HepG2 (cell line): Measurements from ENCODE around the gene THRSP. TPM values are rescaled to one million over a fixed set of nuclear protein-coding genes. Genes with fewer than 3 reads are reported as not detected.
A peak's percentile ranks its signal among the peaks of the same experiment; 100 is the strongest.

Source experiments
- ATAC-seq: fragments of 200-7000 bp; cut with Tn5 transposase; 3 replicates; pipeline ENCODE4 v1.9.1; 2020; ENCODE audit warnings: mild to moderate bottlenecking, moderate library complexity
- BruUV-seq: library from RNA; stranded (reverse); fragments of 400-500 nt; replicated peaks from 2 replicates; lab custom pipeline; 2021; lab: Mats Ljungman, UMichigan
- CTCF ChIA-PET: fragments of 300-600 bp; formaldehyde crosslinking; extraction: SDS; loops from one replicate; lab custom pipeline; 2021; ENCODE audit warnings: low total read pairs, inconsistent platforms, low intra/inter-chr PET ratio; lab: Yijun Ruan, JAX
- POLR2A ChIA-PET: fragments of 350-600 bp; sonication (Branson Sonifier 250); formaldehyde crosslinking; loops from one replicate; lab custom pipeline; 2020; ENCODE audit warnings: antibody characterized with exemption, inconsistent platforms; lab: Yijun Ruan, JAX
- DNase-seq: peaks from one replicate; pipeline ENCODE4 v3.0.0-alpha.2; 2015; ENCODE audit warnings: low spot score
- FAIRE-seq: peaks from 3 replicates; lab custom pipeline; 2011; peaks lifted over from hg19 to GRCh38; lab: Jason Lieb, UNC
- H2AFZ ChIP-seq: one replicate; pipeline ENCODE4 v1.6.1; 2011; ENCODE audit warnings: low read length, inconsistent platforms
- H3K27ac ChIP-seq: fragments of 300-600 bp; 3 replicates; pipeline ENCODE4 v1.8.0; 2011; ENCODE audit warnings: mixed run types, mild to moderate bottlenecking, mixed read lengths, low read length, inconsistent platforms; ENCODE audit not compliant: insufficient read depth; ENCODE audit errors: extremely low read length
- H3K27me3 ChIP-seq, 2 experiments: fragments of 200-600 bp in 1 of 2; 2 replicates in 1 of 2; 3 replicates in 1 of 2; pipeline versions ENCODE4 v1.6.0 to v1.8.0; 2011; ENCODE audit warnings: low read length in 2 of 2, mild to moderate bottlenecking in 2 of 2, moderate library complexity in 2 of 2, inconsistent platforms in 1 of 2; ENCODE audit not compliant: insufficient read depth in 2 of 2, control insufficient read depth in 1 of 2
- H3K36me3 ChIP-seq, 2 experiments: fragments of 200-600 bp in 1 of 2; replicated peaks in 1 of 2; 2 replicates in 1 of 2; 3 replicates in 1 of 2; pipeline versions ENCODE4 v1.5.1 to v1.8.0; 2011; ENCODE audit warnings: low read length in 2 of 2, inconsistent platforms in 1 of 2; ENCODE audit not compliant: insufficient read depth in 2 of 2, control insufficient read depth in 1 of 2
- H3K4me1 ChIP-seq: 2 replicates; pipeline ENCODE4 v1.5.1; 2012; ENCODE audit warnings: low read length, inconsistent platforms; ENCODE audit not compliant: insufficient read depth
- H3K4me2 ChIP-seq: 2 replicates; pipeline ENCODE4 v1.6.0; 2011; ENCODE audit warnings: low read depth, low read length, inconsistent platforms
- H3K4me3 ChIP-seq, 3 experiments: fragments of 200-600 bp in 1 of 3; sonication (generic), shearing (Covaris generic) in 1 of 3; replicated peaks in 1 of 3; 2 replicates each; pipeline ENCODE4 v1.5.1; 2011 to 2016; ENCODE audit warnings: low read length in 3 of 3, inconsistent platforms in 2 of 3, low read depth in 2 of 3, mild to moderate bottlenecking in 2 of 3, control low read depth in 1 of 3, mixed read lengths in 1 of 3; ENCODE audit not compliant: insufficient read depth in 1 of 3
- H3K79me2 ChIP-seq: one replicate; pipeline ENCODE4 v1.6.1; 2011; ENCODE audit warnings: low read length, inconsistent platforms; ENCODE audit not compliant: insufficient read depth
- H3K9ac ChIP-seq: 2 replicates; pipeline ENCODE4 v1.6.0; 2011; ENCODE audit warnings: mild to moderate bottlenecking, low read depth, low read length, inconsistent platforms; ENCODE audit not compliant: insufficient read depth
- H3K9me3 ChIP-seq: 2 replicates; pipeline ENCODE4 v1.5.1; 2012; ENCODE audit warnings: mild to moderate bottlenecking, low read length
- H4K20me1 ChIP-seq: 2 replicates; pipeline ENCODE4 v1.6.0; 2011; ENCODE audit warnings: inconsistent platforms, mild to moderate bottlenecking, low read length, moderate library complexity; ENCODE audit not compliant: insufficient read depth
- FOXA1 ChIP-seq, 2 experiments: fragments of 450-650 bp in 1 of 2; sonication (generic) in 1 of 2; formaldehyde crosslinking in 1 of 2; IDR thresholded peaks; 2 replicates each; pipeline versions ENCODE4 v1.4.0 to v1.6.1; 2016 to 2020; ENCODE audit warnings: missing genetic modification reagents in 1 of 2
- FOXA3 ChIP-seq: IDR thresholded peaks from 2 replicates; pipeline ENCODE4 v1.6.1; 2016; ENCODE audit warnings: missing genetic modification reagents, missing compliant biosample characterization
- MED1 ChIP-seq: sonication (generic); formaldehyde crosslinking; IDR thresholded peaks from 2 replicates; pipeline ENCODE4 v1.4.0; 2020; ENCODE audit warnings: missing genetic modification reagents
- MTA3 ChIP-seq: sonication (generic); formaldehyde crosslinking; IDR thresholded peaks from 2 replicates; pipeline ENCODE4 v1.4.0; 2020; ENCODE audit warnings: missing genetic modification reagents
- PTBP1 ChIP-seq: fragments of 200-400 bp; formaldehyde crosslinking; IDR thresholded peaks from 2 replicates; pipeline ENCODE4 v1.6.1; 2018; ENCODE audit warnings: low read length, low read depth; ENCODE audit not compliant: poor library complexity, severe bottlenecking
- RERE ChIP-seq: IDR thresholded peaks from 2 replicates; pipeline ENCODE4 v1.6.1; 2016; ENCODE audit warnings: low read depth, missing genetic modification reagents, missing compliant biosample characterization
- TIGD3 ChIP-seq: sonication (generic); formaldehyde crosslinking; IDR thresholded peaks from 2 replicates; pipeline ENCODE4 v1.5.1; 2020; ENCODE audit warnings: mild to moderate bottlenecking, missing genetic modification reagents, borderline replicate concordance
- ZNF619 ChIP-seq: sonication (generic); formaldehyde crosslinking; IDR thresholded peaks from 2 replicates; pipeline ENCODE4 v1.4.0; 2020; ENCODE audit warnings: mild to moderate bottlenecking, missing genetic modification reagents
- ZNF768 ChIP-seq: sonication (generic); formaldehyde crosslinking; IDR thresholded peaks from 2 replicates; pipeline ENCODE4 v1.4.0; 2020; ENCODE audit warnings: missing genetic modification reagents
- ZSCAN12 ChIP-seq: sonication (generic); formaldehyde crosslinking; IDR thresholded peaks from 2 replicates; pipeline ENCODE4 v1.9.0; 2021; ENCODE audit warnings: mild to moderate bottlenecking, missing genetic modification reagents
- WGBS: methylation state at CpG from one replicate; pipeline ENCODE4 v1.1.6; 2017; ENCODE audit warnings: low lambda C conversion rate; 5-methylcytosine and 5-hydroxymethylcytosine counted together
- in situ Hi-C: cut with HindIII; loops from 2 replicates; pipeline ENCODE4 v1.10.0; 2017; ENCODE audit warnings: low pct_unique_long_range_greater_than_20kb; ENCODE audit not compliant: extremely low pct_ligation_motif_present
- intact Hi-C: fragments of 100-400 bp; cut with micrococcal nuclease; formaldehyde crosslinking; loops from one replicate; pipeline ENCODE4 v1.10.0; 2022; ENCODE audit not compliant: unreplicated experiment
- polyA plus RNA-seq, 8 experiments: library from polyadenylated mRNA; depleted of rRNA in 3 of 8; stranded (reverse) in 7 of 8; unstranded in 1 of 8; fragments of >200 nt; fragmentation: Illumina TruSeq in 4 of 8; extraction: Trizol in 4 of 8; gene quantifications; 2 replicates each; pipeline versions ENCODE4 v1.2.1 to v1.2.3, GENCODE V29; 2011 to 2016; ENCODE audit warnings: low read depth in 4 of 8, missing spikeins in 1 of 8, mixed read lengths in 1 of 8; ENCODE audit not compliant: insufficient read depth in 1 of 8
- total RNA-seq, 5 experiments: library from RNA; depleted of rRNA; stranded (reverse); fragments of >200 nt; fragmentation: Illumina TruSeq; extraction: Trizol; gene quantifications; 2 replicates each; pipeline ENCODE4 v1.2.3, GENCODE V29; 2016; ENCODE audit warnings: low read depth in 1 of 5

The THRSP gene
- total and polyA plus RNA-seq, 2 of the 13 experiments (the other 11 are each of a cell fraction or from before 2014, with no cell fraction given), result 0.13 to 0.58 TPM

DNA sequence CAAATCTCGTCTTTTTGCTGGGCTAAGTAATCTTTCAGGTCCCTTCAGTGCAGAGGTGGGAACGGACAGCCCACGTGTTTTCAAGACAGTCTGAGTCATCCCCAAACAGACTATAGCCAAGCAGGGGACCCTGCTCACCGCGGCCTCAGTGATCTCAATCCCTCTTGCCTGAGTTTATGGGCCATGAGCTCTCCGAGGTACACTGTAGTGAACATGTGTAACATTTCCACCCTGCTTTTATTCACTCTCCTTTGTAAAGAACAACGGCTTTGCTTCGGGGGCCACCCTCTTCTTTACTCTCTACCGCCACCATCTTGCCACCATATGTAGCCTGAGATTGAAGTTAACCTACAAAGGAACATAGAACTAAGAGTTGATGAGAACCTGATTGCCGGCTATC, 29.0 kb upstream of the THRSP start (continued):
- TF ChIP-seq RERE (CRISPR knock-in tag), result no peak
- TF ChIP-seq MED1 (CRISPR knock-in tag), result no peak
- TF ChIP-seq, all 625 proteins: peak for 8

- FAIRE-seq, result no peak
- no peak for DNase-seq
- Histone ChIP-seq H3K9me3 (no peaks in the 10 kb centered on the region), H2AFZ (no peak overlapping the region), H3K4me1 (peaks cover 91% of the 10 kb centered on the region), H3K4me2 (no peak overlapping the region), H3K79me2 (no peaks in the 10 kb centered on the region), H3K9ac (no peak overlapping the region), H3K27me3 (no peaks in the 10 kb centered on the region), H3K27ac (no peak overlapping the region), H4K20me1 (no peaks in the 10 kb centered on the region), H3K4me3 (no peak overlapping the region), H3K36me3 (no peaks in the 10 kb centered on the region)
- CTCF ChIA-PET, result no interaction called here
- no TSS peak for BruUV-seq
- POLR2A ChIA-PET, result no interaction called here
- intact Hi-C loops, result no loop called here
- in situ Hi-C loops, result no loop called here
- ATAC-seq, result no peak
- TF ChIP-seq FOXA1 (IDR thresholded peaks at IDR 0.05) (no peak), FOXA1 (CRISPR knock-in tag; IDR thresholded peaks at IDR 0.05) (peak; percentile 6; the same call in 1 of the 2 replicates), FOXA3 (0 out of 2 replicates have a peak, but pooled peaks have one; percentile 41), ZNF768 (CRISPR knock-in tag) (peak; percentile 84; the same call in 1 of the 2 replicates), TIGD3 (no peak), PTBP1 (no peak), ZNF619 (CRISPR knock-in tag) (no peak), ZSCAN12 (no peak), MTA3 (no peak)
- 75% methylated on average over 3 of the region's 3 CpGs for WGBS
These were observed 27.3 kb upstream of the THRSP start for GRCh38 chr11:78036313-78036712.
